H1 (cell line): ENCODE measurements around the gene ZBTB38. TPM values are rescaled to one million over a fixed set of nuclear protein-coding genes. Genes with fewer than 3 reads are reported as not detected.
A peak's percentile ranks its signal among the peaks of the same experiment; 100 is the strongest.

Source experiments
- CTCF ChIA-PET: fragments of 300-600 bp; sonication (Branson Sonifier 250); formaldehyde crosslinking; loops from one replicate; lab custom pipeline; 2021; ENCODE audit not compliant: partially characterized antibody; lab: Charles Lee
- POLR2A ChIA-PET: fragments of 300-600 bp; sonication (Branson Sonifier 250); formaldehyde crosslinking; loops from one replicate; lab custom pipeline; 2021; ENCODE audit warnings: inconsistent platforms; ENCODE audit not compliant: partially characterized antibody; lab: Charles Lee
- DNase-seq, 2 experiments: peaks; one replicate each; pipeline versions ENCODE4 v3.0.0 to v3.0.0-alpha.2; 2010 to 2022; ENCODE audit warnings: low spot score in 2 of 2, low read depth in 1 of 2, mixed read lengths in 1 of 2
- FAIRE-seq: peaks from 2 replicates; lab custom pipeline; 2011; peaks lifted over from hg19 to GRCh38; lab: Jason Lieb, UNC
- H2AFZ ChIP-seq: 2 replicates; pipeline ENCODE4 v1.8.1; 2012; ENCODE audit warnings: low read length, inconsistent platforms
- H2AK5ac ChIP-seq: 2 replicates; pipeline ENCODE4 v1.6.1; 2013; ENCODE audit warnings: low read depth, low read length
- H2BK120ac ChIP-seq: replicated peaks from 2 replicates; pipeline ENCODE3; 2013; ENCODE audit warnings: low read depth, low read length, inconsistent platforms
- H2BK12ac ChIP-seq: 2 replicates; pipeline ENCODE4 v1.6.1; 2013; ENCODE audit warnings: low read depth, low read length
- H2BK15ac ChIP-seq: 2 replicates; pipeline ENCODE4 v1.6.1; 2013; ENCODE audit warnings: low read length
- H2BK20ac ChIP-seq: 2 replicates; pipeline ENCODE4 v1.6.1; 2013; ENCODE audit warnings: low read length
- H2BK5ac ChIP-seq: 2 replicates; pipeline ENCODE4 v1.6.1; 2013; ENCODE audit warnings: low read depth, low read length
- H3K14ac ChIP-seq: 2 replicates; pipeline ENCODE4 v1.6.1; 2013; ENCODE audit warnings: inconsistent platforms; ENCODE audit not compliant: insufficient read length
- H3K18ac ChIP-seq: 2 replicates; pipeline ENCODE4 v1.6.1; 2013; ENCODE audit warnings: low read length; ENCODE audit errors: extremely low read depth
- H3K23ac ChIP-seq: 2 replicates; pipeline ENCODE4 v1.6.1; 2013; ENCODE audit warnings: inconsistent platforms; ENCODE audit not compliant: insufficient read length
- H3K23me2 ChIP-seq: 2 replicates; pipeline ENCODE4 v1.6.1; 2013; ENCODE audit warnings: low read depth, low read length
- H3K27ac ChIP-seq: 2 replicates; pipeline ENCODE4 v1.6.1; 2011; ENCODE audit warnings: low read depth, low read length, inconsistent platforms
- H3K27me3 ChIP-seq, 4 experiments: replicated peaks in 1 of 4; 1 replicate in 1 of 4; 2 replicates in 3 of 4; pipeline versions ENCODE4 v1.6.1 to v1.8.1; 2011 to 2013; ENCODE audit warnings: low read length in 3 of 4, mild to moderate bottlenecking in 3 of 4, inconsistent platforms in 2 of 4, mixed read lengths in 2 of 4, moderate library complexity in 1 of 4; ENCODE audit not compliant: control insufficient read depth in 3 of 4, insufficient read depth in 3 of 4; ENCODE audit errors: extremely low read depth in 1 of 4
- H3K36me3 ChIP-seq, 4 experiments: 2 replicates each; pipeline versions ENCODE4 v1.6.1 to v1.8.1; 2011 to 2013; ENCODE audit warnings: mild to moderate bottlenecking in 4 of 4, low read length in 3 of 4, moderate library complexity in 2 of 4, control low read depth in 1 of 4, inconsistent platforms in 1 of 4; ENCODE audit not compliant: insufficient read depth in 4 of 4, control insufficient read depth in 2 of 4
- H3K4ac ChIP-seq: replicated peaks from 2 replicates; pipeline ENCODE3; 2013; ENCODE audit warnings: low read length, low read depth, mixed read lengths, inconsistent platforms; ENCODE audit not compliant: insufficient read length
- H3K4me1 ChIP-seq, 4 experiments: replicated peaks in 1 of 4; 1 replicate in 1 of 4; 2 replicates in 3 of 4; pipeline versions ENCODE4 v1.6.1 to v1.8.1; 2011 to 2013; ENCODE audit warnings: low read length in 3 of 4, inconsistent platforms in 2 of 4, mixed read lengths in 1 of 4; ENCODE audit not compliant: insufficient read depth in 4 of 4, control insufficient read depth in 3 of 4
- H3K4me2 ChIP-seq, 2 experiments: 2 replicates each; pipeline versions ENCODE4 v1.6.1 to v1.8.1; 2011 to 2013; ENCODE audit warnings: low read depth in 2 of 2, low read length in 2 of 2, control low read depth in 1 of 2, inconsistent platforms in 1 of 2, mild to moderate bottlenecking in 1 of 2; ENCODE audit not compliant: insufficient read depth in 1 of 2
- H3K4me3 ChIP-seq, 4 experiments: fragments of 200-600, 300-600 bp in 1 of 4; sonication (generic), shearing (Covaris generic), sonication (Bioruptor Twin) in 1 of 4; 2 replicates each; pipeline versions ENCODE4 v1.5.1 to v1.8.1; 2011 to 2016; ENCODE audit warnings: low read length in 4 of 4, low read depth in 3 of 4, control low read depth in 2 of 4, inconsistent platforms in 2 of 4, mild to moderate bottlenecking in 2 of 4, mixed read lengths in 1 of 4, moderate library complexity in 1 of 4; ENCODE audit not compliant: insufficient read depth in 2 of 4; ENCODE audit errors: extremely low read depth in 1 of 4
- H3K56ac ChIP-seq: replicated peaks from 2 replicates; pipeline ENCODE3; 2013; ENCODE audit warnings: low read depth, mild to moderate bottlenecking, mixed read lengths, low read length, inconsistent platforms; ENCODE audit not compliant: insufficient read length
- H3K79me1 ChIP-seq: 2 replicates; pipeline ENCODE4 v1.6.1; 2013; ENCODE audit warnings: low read depth, low read length, control low read depth
- H3K79me2 ChIP-seq, 2 experiments: 2 replicates each; pipeline versions ENCODE4 v1.6.1 to v1.8.1; 2012 to 2013; ENCODE audit warnings: low read length in 2 of 2, mild to moderate bottlenecking in 2 of 2, inconsistent platforms in 1 of 2; ENCODE audit not compliant: insufficient read depth in 2 of 2, control insufficient read depth in 1 of 2
- H3K9ac ChIP-seq, 4 experiments: replicated peaks in 1 of 4; 1 replicate in 1 of 4; 2 replicates in 3 of 4; pipeline versions ENCODE4 v1.6.1 to v1.8.1; 2011 to 2013; ENCODE audit warnings: low read depth in 3 of 4, low read length in 3 of 4, control low read depth in 2 of 4, mild to moderate bottlenecking in 2 of 4, moderate library complexity in 2 of 4, inconsistent platforms in 1 of 4; ENCODE audit errors: extremely low read depth in 1 of 4
- H3K9me3 ChIP-seq, 2 experiments: 2 replicates each; pipeline versions ENCODE4 v1.6.1 to v1.8.1; 2012 to 2013; ENCODE audit warnings: mild to moderate bottlenecking in 2 of 2, moderate library complexity in 2 of 2, control low read depth in 1 of 2, inconsistent platforms in 1 of 2, low read depth in 1 of 2, low read length in 1 of 2, mixed read lengths in 1 of 2; ENCODE audit not compliant: insufficient read depth in 2 of 2
- H4K20me1 ChIP-seq, 2 experiments: replicated peaks in 1 of 2; 2 replicates each; pipeline versions ENCODE3 to v1.8.1; 2011 to 2013; ENCODE audit warnings: inconsistent platforms in 2 of 2, low read length in 2 of 2, mild to moderate bottlenecking in 1 of 2; ENCODE audit not compliant: insufficient read depth in 2 of 2, control insufficient read depth in 1 of 2
- H4K5ac ChIP-seq: 2 replicates; pipeline ENCODE4 v1.6.1; 2013; ENCODE audit warnings: low read length, low read depth, mixed read lengths, inconsistent platforms; ENCODE audit not compliant: insufficient read length
- H4K8ac ChIP-seq: 2 replicates; pipeline ENCODE4 v1.8.0; 2013; ENCODE audit warnings: mild to moderate bottlenecking, moderate library complexity, low read length, inconsistent platforms; ENCODE audit not compliant: insufficient read depth; ENCODE audit errors: extremely low read depth
- H4K91ac ChIP-seq: replicated peaks from 2 replicates; pipeline ENCODE3; 2013; ENCODE audit warnings: low read length, mixed read lengths, inconsistent platforms; ENCODE audit not compliant: insufficient read length
- BACH1 ChIP-seq: IDR thresholded peaks from 2 replicates; pipeline ENCODE4 v1.6.1; 2012; ENCODE audit warnings: low read length, improper control_type of control experiment
- HDAC2 ChIP-seq, 2 experiments: fragments of 300-600 bp in 1 of 2; sonication (generic) in 1 of 2; IDR thresholded peaks; 2 replicates each; pipeline ENCODE4 v1.6.1; 2011 to 2012; ENCODE audit warnings: low read depth in 2 of 2, low read length in 2 of 2, mild to moderate bottlenecking in 2 of 2, moderate library complexity in 2 of 2, borderline replicate concordance in 1 of 2, inconsistent platforms in 1 of 2
- RNF2 ChIP-seq: fragments of 200-900, 300-1000 bp; sonication (generic); IDR thresholded peaks from 2 replicates; pipeline ENCODE4 v1.7.1; 2016; ENCODE audit warnings: borderline replicate concordance, low read depth, mild to moderate bottlenecking, antibody characterized with exemption, low read length; ENCODE audit not compliant: poor library complexity, severe bottlenecking; ENCODE audit errors: missing control alignments
- TBP ChIP-seq: IDR thresholded peaks from 2 replicates; pipeline ENCODE4 v1.6.1; 2011; ENCODE audit warnings: low read depth, low read length, improper control_type of control experiment
- WGBS, 2 experiments: shearing (Covaris generic) in 1 of 2; methylation state at CpG; one replicate each; pipeline versions ENCODE4 v1.1.6 to v1.1.7; 2013 to 2015; ENCODE audit warnings: low lambda C conversion rate in 2 of 2, mixed read lengths in 2 of 2, inconsistent platforms in 1 of 2, low coverage in 1 of 2, missing lambda C conversion rate in 1 of 2; ENCODE audit not compliant: insufficient replicate concordance in 2 of 2, insufficient coverage in 1 of 2, insufficient read length in 1 of 2; ENCODE audit errors: extremely low coverage in 1 of 2, missing lambda C conversion rate in 1 of 2; 5-methylcytosine and 5-hydroxymethylcytosine counted together
- polyA plus RNA-seq, 7 experiments: library from polyadenylated mRNA; depleted of rRNA in 3 of 7; stranded (reverse) in 5 of 7; unstranded in 2 of 7; fragments of >200 nt in 5 of 7; fragments of 200-250 nt in 2 of 7; gene quantifications; 1 replicate in 5 of 7; 2 replicates in 1 of 7; 4 replicates in 1 of 7; pipeline versions ENCODE4 v1.2.1 to v1.2.3, GENCODE V29; 2011 to 2013; ENCODE audit warnings: missing spikeins in 2 of 7, mixed read lengths in 2 of 7
- total RNA-seq: library from RNA; stranded (reverse); fragmentation: NEBNext Ultra II Directional; extraction: Animal tissue kit (Norgen Biotek cat#: 25700); gene quantifications from 2 replicates; pipeline ENCODE4 v1.2.1, GENCODE V29; 2021
- TF ChIP-seq, protein P1 (sequence below), 3 experiments: IDR thresholded peaks; 1 replicate in 2 of 3; 2 replicates in 1 of 3; pipeline versions ENCODE4 v1.5.1 to v1.6.1; 2011; ENCODE audit warnings: low read length in 3 of 3, mild to moderate bottlenecking in 3 of 3, inconsistent platforms in 2 of 3, low read depth in 1 of 3, moderate library complexity in 1 of 3; ENCODE audit not compliant: insufficient read depth in 1 of 3; ENCODE audit errors: control extremely low read depth in 1 of 3
- TF ChIP-seq, protein P2 (sequence below): IDR thresholded peaks from 2 replicates; pipeline ENCODE4 v1.6.1; 2011; ENCODE audit warnings: low read length, improper control_type of control experiment

ZBTB38 gene
- total and polyA plus RNA-seq, 2 of the 8 experiments (the other 6 are each of a cell fraction or from before 2014, with no cell fraction given) = 4.4 to 10.5 TPM

DNA sequence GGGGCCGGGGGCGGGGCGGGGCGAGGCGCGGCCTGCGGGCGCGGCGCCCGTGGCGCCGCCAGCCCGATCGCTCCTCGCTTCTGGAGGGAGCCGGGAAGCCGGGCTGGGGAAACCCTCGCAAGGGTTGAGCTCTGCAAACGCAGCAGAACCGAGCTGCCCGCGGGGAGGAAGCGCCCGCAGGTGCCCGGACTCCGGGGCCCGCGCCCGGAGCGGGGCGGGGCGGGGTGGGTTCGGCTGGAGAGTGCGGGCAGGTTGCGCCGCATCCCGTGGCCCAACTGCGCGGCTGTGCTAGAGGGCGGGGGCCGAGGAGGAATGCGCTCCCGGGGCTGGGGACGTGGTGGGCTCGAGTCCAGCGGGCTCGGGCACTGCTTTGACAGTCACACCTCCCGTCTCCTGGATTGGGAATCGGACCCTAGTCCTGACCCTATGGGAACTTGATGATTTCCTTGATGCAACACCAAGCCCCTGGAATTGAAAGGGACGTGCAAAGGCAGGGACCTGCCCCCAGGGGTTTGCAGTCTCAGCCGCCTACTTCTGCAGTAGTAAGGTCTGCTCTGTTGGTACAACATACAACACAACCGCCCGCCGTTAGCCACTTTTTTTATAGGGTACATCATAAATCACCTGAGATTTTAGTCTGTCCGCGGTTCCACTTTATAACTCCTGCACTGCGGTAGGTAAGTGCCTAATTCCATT lies 34.3 kb downstream of the ZBTB38 start:
- peak overlapping the region; percentile 66 to 71 (median 66) for H3K4me3 ChIP-seq
- H3K4me1 ChIP-seq = peaks cover 0 to 7% (median 4%) of the 10 kb centered on the region in 4 experiments; a peak in 4 of 7 replicates
- peak overlapping the region; percentile 96; the same call in 1 of the 2 replicates for H2AFZ ChIP-seq
- H3K79me1 ChIP-seq = no peaks in the 10 kb centered on the region
- DNase-seq (peak in 1 of 2 experiments; percentile 77), FAIRE-seq (no peak)
- H4K91ac ChIP-seq = no peak overlapping the region
- no peak overlapping the region for H3K23ac ChIP-seq
- CTCF ChIA-PET = interaction anchor here (0.7 to 2.2 kb wide), 5 partner anchors 11 to 94 kb away, joined by 3 to 13 read pairs (median 5); no protein-coding TSS in a partner anchor
- no peak overlapping the region for H2BK20ac ChIP-seq
- POLR2A ChIA-PET = interaction anchor here (1.0 to 1.5 kb wide), 4 partner anchors 9 to 34 kb away, joined by 3 to 5 read pairs (median 3); partner anchors contain the start of gene ZBTB38
- H3K4ac ChIP-seq = no peak overlapping the region
- H3K79me2 ChIP-seq = no peaks in the 10 kb centered on the region
- no peaks in the 10 kb centered on the region for H4K20me1 ChIP-seq
- H3K14ac ChIP-seq = no peak overlapping the region
- H3K4me2 ChIP-seq = peak overlapping the region; percentile 79 to 97
- H3K23me2 ChIP-seq = peaks cover 4% of the 10 kb centered on the region; the same call in 1 of the 2 replicates
- no peak overlapping the region for H2BK120ac ChIP-seq
- H3K56ac ChIP-seq = no peak overlapping the region
- 18% methylated on average over 12 of the region's 58 CpGs; no CpG with 5 or more reads in 1 of the 2 experiments for WGBS, 2 experiments
- 0 out of 8 replicates have a peak, but pooled peaks cover 0 to 4% (median 0%) of the 10 kb centered on the region in 4 experiments for H3K36me3 ChIP-seq
- no peak overlapping the region for H2BK5ac ChIP-seq
- no peak overlapping the region for H2AK5ac ChIP-seq
- H3K27ac ChIP-seq = peak overlapping the region; percentile 54; the same call in 1 of the 2 replicates
- no peaks in the 10 kb centered on the region for H3K9me3 ChIP-seq
- H4K8ac ChIP-seq = peak overlapping the region; percentile 86
- peaks cover 0 to 17% (median 8%) of the 10 kb centered on the region in 4 experiments; a peak in 5 of 7 replicates for H3K27me3 ChIP-seq
- H2BK15ac ChIP-seq = no peak overlapping the region
- peak overlapping the region; percentile 45 to 78 (median 58) for H3K9ac ChIP-seq
- peak overlapping the region; percentile 10; the same call in 1 of the 2 replicates for H3K18ac ChIP-seq
- H2BK12ac ChIP-seq = no peak overlapping the region
- peak overlapping the region; percentile 3 for H4K5ac ChIP-seq
- TF ChIP-seq, protein P1, sequence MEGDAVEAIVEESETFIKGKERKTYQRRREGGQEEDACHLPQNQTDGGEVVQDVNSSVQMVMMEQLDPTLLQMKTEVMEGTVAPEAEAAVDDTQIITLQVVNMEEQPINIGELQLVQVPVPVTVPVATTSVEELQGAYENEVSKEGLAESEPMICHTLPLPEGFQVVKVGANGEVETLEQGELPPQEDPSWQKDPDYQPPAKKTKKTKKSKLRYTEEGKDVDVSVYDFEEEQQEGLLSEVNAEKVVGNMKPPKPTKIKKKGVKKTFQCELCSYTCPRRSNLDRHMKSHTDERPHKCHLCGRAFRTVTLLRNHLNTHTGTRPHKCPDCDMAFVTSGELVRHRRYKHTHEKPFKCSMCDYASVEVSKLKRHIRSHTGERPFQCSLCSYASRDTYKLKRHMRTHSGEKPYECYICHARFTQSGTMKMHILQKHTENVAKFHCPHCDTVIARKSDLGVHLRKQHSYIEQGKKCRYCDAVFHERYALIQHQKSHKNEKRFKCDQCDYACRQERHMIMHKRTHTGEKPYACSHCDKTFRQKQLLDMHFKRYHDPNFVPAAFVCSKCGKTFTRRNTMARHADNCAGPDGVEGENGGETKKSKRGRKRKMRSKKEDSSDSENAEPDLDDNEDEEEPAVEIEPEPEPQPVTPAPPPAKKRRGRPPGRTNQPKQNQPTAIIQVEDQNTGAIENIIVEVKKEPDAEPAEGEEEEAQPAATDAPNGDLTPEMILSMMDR (IDR thresholded peaks at IDR 0.05; ENCODE audit: control extremely low read depth in 1 of 3, insufficient read depth in 1 of 3, low read depth in 1 of 3, low read length in 3 of 3) = no peak
- TF ChIP-seq BACH1 (no peak), TBP (no peak), RNF2 (no peak), HDAC2 (IDR thresholded peaks at IDR 0.05; ENCODE audit: borderline replicate concordance in 1 of 2, low read depth in 2 of 2, low read length in 2 of 2) (no peak)
- TF ChIP-seq, protein P2, sequence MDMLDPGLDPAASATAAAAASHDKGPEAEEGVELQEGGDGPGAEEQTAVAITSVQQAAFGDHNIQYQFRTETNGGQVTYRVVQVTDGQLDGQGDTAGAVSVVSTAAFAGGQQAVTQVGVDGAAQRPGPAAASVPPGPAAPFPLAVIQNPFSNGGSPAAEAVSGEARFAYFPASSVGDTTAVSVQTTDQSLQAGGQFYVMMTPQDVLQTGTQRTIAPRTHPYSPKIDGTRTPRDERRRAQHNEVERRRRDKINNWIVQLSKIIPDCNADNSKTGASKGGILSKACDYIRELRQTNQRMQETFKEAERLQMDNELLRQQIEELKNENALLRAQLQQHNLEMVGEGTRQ = no peak
